NCI-H1092 treated with DMSO at 0.1 percent for 48 hours (cell line): ENCODE measurements around the gene DHRS12.
A peak's percentile ranks its signal among the peaks of the same experiment; 100 is the strongest.

Source experiments
- DNase-seq: peaks from one replicate; lab custom pipeline; 2025; lab: John Stamatoyannopoulos, UW

The DHRS12 gene

GRCh38 chr13:51807041-51807440 lies 3.1 kb upstream of the DHRS12 start:
- no peak for DNase-seq

- peak; percentile 9 for DNase-seq
These were observed 2.6 kb upstream of the DHRS12 start for GRCh38 chr13:51806566-51806965.

DNA sequence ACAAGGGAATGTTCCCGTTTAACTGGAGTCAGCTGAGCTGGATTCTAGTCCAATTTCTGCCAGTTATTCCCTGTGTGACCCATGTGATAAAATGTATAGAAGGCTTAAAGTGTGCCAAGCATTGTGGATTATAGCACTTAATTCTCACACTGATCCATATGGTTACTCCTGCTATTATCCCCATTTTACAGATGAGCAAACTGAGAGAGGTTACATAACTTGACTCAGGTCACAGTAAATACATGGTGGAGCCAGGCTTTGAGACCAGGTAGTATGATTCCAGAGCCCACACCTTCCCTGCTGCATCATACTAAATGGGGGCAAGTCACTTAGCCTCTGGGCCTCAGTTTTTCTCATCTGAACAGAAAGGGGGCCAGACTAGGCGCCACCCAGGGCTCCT lies 2.0 kb upstream of the DHRS12 start:
- DNase-seq, result no peak

GRCh38 chr13:51805313-51805712 lies 1.4 kb upstream of the DHRS12 start:
- no peak for DNase-seq

GRCh38 chr13:51804295-51805172 lies 571 bp upstream of the DHRS12 start:
- DNase-seq, result peak; percentile 55

DNA sequence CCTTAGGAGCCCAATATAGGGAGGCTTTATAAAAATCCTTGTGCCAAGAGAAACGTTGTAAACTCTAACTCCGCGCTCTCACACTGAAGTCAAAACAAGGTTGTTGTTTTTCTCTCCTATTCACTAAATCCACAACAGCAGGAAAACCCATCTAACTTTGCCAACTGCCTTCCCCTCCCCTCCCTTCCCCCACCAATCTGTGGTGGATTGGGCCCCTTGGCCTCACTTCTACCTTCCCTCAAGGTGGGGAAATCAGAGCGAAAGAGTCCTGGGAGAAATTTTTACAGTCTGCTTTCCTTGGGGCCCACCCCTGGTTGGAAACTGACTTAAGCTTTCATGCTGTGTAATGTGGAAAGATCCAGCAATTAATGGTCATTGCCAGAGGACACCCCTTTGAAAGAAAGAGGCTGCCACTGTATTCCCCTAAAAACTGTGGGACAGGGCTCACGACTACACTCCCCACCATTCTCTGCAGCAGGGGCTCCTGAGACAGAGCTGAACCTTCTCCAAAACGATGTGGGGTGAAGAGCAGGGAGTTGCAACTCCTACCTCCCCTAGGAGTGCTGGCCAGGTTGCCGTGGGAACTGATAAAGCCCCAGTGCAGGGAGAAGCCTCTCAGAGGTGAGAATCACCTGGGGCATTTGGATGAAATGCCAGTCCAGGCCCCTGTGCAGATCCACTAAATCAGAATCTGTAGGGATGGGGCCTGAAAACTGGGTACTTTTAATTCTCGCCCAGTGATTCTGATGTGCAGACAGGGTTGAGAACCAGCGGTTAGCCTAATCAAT lies 1.1 kb downstream of the DHRS12 start:
- DNase-seq, result peak; percentile 39

GRCh38 chr13:51801631-51802099 lies 2.3 kb downstream of the DHRS12 start:
- DNase-seq, result peak; percentile 67

DNA sequence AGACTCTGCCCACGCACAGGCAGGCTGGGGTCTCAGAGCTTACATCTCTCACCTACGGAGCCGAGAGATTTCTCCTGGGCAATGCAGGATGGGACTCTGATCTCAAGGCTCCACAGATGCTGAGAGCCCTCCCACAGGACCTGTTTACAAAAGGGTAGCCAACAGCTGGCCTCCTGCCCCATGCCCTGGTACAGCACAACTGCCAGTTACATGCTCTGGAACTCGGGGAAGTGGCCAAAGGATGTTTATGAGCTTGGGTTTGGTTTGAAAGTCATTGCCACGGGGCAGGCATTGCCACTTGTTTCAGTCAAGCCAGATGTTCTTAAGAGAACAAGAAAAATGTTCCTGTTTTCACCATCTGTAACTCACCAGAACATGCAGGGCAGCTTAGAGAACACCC lies 3.5 kb downstream of the DHRS12 start:
- DNase-seq, result no peak

GRCh38 chr13:51799261-51799660 lies 4.7 kb downstream of the DHRS12 start:
- DNase-seq, result no peak

- DNase-seq, result peak; percentile 61
These were observed 6.1 kb downstream of the DHRS12 start for GRCh38 chr13:51797664-51798488.

- DNase-seq, result no peak
These were observed 7.4 kb downstream of the DHRS12 start for GRCh38 chr13:51796546-51796945.

DNA sequence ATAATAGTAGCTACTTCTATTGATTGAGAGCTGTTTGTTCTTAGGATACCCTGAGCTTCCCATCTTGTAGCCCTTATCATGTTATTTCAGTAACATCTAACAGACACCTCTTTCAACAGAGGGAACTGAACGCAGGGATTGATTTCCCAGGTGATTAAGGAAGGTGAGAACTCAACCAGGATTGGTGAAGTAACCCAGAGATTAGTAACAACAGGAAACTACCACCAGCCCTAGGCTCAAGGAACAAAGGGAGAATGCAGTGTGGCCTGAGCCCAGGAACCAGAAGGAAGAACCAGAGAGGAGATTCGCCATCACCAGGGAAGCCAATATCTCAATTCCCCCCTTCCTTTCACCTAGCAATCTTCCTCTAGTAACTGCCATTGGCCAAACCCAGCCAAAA lies 8.5 kb downstream of the DHRS12 start:
- DNase-seq, result no peak

DNA sequence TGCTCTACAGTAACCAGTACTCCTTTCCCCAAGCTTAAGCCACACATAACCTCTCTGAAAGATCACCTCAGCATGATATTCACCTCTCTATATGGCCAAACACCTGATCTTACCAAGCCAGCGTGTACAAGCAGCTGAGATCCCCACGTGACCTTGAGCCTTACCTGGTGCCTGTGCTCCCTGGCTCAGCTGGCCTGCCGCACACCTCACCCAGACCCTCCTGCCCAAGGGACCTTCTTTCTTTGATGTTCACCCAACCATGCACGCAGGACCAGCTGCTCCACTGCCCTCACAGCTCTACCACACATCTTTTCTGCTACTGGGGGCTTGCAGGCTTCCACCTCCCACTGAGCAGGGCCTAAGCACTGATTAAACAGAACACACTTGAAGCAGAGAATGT lies 9.0 kb downstream of the DHRS12 start:
- no peak for DNase-seq

DNA sequence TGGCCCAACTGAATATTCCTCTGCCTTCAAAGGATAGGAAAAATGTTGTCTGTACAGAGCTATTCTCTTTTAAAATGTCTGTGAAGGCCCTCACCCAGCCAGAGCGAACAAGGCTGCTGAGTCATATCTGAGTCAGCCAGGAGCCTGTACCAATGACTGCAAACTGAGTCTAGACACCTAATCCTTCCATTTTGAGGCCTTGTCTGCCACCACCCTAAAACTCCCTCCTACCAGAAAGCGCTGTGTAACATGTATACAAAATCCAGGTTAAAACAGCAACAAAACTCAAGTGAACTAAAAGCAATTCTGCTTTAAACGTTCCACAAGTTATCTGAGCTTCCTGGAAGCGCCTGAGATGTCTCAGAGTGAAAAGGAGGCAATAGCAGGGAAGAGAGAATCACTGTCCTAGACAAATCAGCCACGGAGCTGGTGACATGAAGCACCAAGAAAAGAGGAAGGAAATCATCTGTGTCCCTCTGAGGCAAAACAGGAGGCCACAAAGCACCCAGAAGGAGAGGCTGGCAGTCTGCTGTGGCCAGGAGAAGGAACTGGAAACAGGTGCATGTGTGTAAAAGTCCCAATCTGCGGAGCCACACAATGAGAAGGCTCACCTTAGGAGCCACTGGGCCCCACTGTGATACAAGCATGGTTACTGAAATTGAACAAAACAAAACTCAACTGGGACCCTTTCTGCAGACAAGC lies 10.2 kb downstream of the DHRS12 start:
- DNase-seq, result no peak

DNA sequence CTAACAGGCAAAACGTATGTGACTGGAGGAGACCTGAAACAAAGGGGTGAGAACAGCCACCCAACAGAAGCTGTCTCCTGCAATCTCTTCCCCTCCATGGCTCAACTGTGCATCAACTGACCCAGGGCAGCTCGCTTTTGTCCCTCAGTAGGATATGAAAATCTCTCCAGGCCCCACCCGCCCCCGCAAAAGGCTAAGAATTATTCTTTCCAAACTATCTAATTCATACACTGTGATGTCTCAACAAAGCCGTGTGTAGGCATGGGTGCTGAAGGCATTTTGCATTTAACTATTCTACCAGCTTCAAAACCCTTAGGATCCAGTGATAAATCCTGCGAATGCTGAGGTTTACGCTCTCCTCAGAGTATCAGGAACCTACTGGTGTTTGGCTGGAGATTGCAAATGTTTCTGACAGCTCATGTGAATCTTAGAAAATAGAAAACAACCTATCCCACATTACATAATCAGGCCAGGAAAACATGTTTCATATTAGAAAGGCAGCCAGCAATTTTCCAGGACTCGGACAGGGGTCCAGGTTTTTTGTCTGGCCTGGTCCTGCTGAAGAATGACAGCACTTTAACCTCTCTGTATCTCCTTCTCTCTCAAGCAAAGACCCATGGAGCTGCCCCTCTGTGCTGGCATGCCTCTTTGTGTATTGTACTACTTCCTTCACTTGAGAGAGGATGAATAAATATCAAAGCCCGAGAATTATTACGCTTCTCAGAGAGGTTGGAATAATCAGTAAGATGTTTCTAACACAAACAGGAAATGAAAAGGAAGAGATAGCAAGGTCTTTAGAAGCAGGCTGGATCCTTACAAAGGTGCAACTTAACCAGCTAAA lies 17.3 kb downstream of the DHRS12 start:
- peak; percentile 47 for DNase-seq

DNA sequence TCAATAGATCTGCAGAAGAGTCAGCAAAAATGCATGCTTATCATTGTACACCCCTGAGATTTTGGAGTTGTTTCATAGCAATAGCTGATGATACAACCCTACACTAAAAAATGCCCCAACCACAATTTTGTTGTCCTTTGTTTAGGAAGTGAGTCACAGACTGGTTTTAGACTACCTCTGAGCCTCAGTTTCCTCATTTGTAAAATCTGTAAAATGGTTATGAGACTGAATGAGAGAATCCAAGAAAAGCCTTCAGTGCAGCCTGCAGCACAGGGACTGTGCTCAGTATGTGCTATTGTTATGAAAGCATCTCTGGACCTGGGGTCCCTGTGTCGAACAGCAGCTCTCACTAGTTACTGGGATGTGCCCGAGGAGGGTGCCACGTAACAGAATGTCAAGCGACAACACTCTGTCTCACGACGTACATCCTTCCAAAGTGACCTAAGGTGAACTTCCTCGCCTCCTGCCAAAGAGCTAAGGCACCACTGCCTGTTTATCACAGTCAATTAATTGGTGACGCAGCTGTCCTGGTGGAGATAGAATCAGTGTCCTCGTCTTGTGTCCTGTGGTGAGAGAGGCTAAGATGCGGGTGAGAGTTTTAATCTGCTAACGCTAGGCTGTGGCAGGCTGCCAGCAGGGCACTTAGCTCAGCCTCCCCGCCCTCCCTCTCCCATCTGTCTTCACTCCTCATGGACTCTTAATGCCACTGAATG lies 18.1 kb downstream of the DHRS12 start:
- peak; percentile 83 for DNase-seq

- DNase-seq, result no peak
These were observed 19.9 kb downstream of the DHRS12 start for GRCh38 chr13:51784097-51784496.

DNA sequence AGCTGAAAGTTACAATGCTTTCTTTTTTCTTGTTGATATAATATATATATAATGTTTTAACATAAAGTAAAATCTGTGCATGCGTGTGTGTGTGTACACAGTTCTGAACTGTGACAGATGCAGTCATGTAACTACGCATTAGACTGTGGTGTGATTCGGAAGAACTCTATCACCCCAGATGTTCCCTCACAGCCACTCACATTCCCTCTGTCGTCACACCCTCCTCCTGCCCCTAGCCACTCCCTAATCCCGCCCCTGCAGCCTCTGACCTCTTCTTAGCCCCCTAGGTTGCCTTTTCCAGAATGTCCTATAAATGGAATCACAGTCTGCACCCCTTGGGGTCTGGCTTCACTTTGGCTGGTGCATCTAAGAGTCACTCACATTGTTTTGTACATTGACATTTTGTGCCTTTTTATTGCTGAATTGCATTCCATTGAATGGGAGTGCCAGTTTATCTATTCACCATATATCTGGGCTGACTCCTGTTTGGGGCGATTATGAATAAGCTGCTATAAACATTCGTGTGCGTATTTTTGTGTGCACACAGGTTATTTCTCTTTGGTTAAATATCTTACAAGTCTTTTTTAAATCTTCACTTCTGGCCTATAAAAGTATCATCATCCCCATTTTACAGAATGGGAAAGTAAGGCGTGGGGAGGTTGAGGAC lies 20.4 kb downstream of the DHRS12 start:
- DNase-seq, result no peak

- DNase-seq, result no peak
These were observed 21.8 kb downstream of the DHRS12 start for GRCh38 chr13:51782026-51782710.
